Putamen (tissue), 1 donor: ENCODE measurements around the gene CWC27.

Experiments
- DNase-seq: peaks from one replicate; pipeline ENCODE4 v3.0.0-alpha.2; 2016; ENCODE audit warnings: low spot score

Gene CWC27

DNA sequence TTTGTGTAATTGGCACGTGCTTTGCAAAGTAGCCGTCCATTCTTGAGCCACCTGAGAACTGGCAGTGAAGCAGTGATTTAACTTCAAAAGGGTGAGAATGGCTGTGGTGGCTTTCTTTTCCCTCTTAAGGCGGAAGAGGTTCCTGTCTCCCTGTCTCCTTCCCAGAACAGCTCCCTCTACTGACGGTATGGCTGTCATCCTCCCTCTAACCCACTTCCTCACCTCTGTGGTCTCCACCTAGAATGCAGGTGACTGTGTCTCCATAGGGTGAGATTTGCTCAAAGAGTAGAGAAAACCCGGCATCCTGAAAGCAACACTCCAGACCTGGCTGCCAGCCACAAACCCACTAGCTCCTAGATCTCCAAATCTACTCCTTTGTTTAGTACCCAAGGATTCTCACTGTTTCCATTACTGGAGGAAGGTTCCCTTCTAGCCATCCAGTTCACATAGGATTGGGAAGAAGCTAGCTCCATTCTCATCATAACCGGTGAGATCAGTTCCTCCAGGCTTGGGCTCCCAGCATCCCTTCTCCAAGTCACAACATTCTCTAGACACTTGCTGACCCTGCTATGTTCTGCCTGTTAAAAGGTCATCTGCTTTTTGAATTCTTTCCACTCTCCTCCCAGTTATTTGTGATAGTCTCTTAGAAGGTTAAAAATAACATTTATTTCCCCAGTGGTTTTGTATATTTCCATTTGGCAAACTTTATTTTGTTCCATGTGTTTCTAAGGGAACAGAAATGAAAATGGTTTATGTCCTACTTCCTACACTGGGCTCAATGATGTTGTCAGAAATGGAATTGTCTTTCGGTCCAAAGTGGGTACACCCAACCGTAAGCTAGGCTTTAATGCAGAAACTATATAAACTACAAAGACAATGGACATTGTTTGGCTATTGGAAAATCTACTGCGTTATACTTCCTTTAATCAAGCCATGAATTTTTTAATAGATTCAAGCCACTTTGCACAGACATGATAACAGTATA lies 269.4 kb downstream of the CWC27 start:
- DNase-seq: no peak

- no peak for DNase-seq
Measured at GRCh38 chr5:65041296-65042158, 272.8 kb downstream of the CWC27 start.

DNA sequence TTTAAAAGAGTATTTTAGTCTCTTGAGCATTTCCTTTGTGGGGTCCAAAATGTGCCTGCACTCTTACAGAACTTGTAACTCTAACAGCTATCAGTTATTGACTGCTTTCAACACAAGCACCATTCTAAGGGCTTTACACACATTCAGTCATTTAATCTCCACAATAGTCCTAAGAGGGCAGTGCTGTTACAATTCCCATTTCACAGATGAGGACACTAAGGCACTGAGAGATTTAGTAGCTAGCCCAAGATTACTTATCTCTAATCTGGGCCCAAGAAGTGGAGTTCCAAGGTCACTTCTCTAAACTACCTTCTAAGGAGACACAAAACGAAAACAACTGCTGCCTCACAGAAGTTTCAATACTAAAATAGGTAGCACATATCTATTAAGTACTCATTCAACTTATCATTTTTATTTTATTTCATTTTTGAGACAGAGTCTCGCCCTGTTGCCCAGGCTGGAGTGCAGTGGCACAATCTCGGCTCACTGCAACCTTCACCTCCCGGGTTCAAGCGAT lies 275.2 kb downstream of the CWC27 start:
- DNase-seq: no peak

DNA sequence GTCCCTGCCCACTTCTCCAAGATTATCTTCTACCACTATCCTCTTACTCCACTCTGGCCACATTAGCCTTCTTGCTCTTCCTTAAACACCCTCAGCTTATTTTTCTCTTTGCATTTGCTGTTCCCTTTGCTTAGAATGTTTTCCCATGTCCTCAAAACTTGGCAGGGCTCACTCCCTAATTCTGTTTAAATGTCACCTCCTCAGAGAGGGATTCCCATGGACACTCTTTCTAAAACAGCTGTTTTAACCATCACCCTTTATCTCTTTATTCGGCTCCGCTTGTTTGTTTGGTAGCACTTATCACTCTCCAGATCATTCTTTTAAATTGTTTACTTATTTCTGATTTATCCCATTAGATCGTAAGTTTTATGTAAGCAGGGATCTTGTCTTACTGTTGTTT lies 278.5 kb downstream of the CWC27 start:
- DNase-seq: no peak

GRCh38 chr5:65047948-65048690 lies 279.4 kb downstream of the CWC27 start:
- DNase-seq: no peak

GRCh38 chr5:65050140-65050539 lies 281.4 kb downstream of the CWC27 start:
- no peak for DNase-seq

- no peak for DNase-seq
Measured at GRCh38 chr5:65050826-65051498, 282.2 kb downstream of the CWC27 start.

DNA sequence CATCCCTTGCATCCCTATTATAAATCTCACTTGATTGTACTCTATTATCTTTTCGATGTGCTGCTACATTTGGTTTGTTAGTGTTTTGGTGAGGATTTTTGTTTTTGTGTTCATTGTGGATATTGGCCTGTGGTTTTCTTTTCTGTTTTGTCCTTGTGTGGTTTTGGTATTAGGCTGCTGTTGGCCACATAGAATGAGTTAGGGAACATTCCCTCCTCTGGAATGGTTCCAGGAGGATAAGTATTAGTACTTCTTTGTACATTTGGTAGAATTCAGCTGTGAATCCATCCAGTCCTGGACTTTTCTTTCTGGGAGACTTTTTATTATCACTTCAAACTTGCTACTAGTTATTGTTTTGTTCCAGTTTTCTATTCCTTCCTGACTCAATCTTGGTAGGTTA lies 287.2 kb downstream of the CWC27 start:
- DNase-seq: no peak

DNA sequence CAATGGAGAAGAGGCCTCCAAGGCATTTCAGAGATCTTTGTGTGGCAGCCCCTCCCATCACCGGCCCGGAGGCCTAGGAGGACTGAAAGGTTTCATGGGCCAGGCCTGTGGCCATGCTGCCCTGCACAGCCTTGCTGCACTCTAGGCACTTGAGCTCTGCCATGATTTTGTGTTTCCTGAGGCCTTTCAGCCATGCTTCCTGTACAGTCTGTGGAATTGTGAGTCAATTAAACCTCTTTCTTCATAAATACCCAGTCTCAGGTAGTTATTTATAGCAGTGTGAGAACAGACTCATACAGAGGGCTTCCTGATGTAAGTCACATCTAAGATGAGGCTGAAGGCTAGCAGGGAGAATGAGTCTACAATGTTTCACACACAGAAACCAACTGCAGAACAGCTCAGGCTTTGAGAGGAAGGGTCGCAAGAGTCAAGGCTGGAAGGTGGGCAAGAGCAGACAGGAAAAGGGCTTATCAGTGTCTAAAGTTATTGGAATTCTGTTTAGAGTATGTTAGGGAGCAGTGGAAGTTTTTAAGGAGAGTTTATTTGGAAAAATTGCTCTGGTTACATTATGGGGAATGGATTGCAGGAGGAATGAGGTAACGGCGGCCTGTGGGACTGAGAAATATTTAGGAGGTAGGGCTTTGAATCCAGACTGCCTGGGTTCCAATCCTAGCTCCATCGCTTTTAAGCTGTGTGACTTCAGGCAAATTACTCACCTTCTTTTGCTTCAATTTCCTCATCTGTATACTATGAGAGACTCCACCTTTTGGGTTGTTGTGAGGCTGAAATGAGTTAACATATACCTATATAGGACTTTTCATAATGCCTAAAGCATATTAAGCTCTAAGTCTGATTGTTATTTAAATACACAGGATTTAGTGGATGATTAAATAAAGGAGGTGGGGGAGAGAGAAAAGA lies 291.2 kb downstream of the CWC27 start:
- no peak for DNase-seq

- DNase-seq: no peak
Measured at GRCh38 chr5:65061250-65061973, 292.7 kb downstream of the CWC27 start.

- no peak for DNase-seq
Measured at GRCh38 chr5:65061974-65062353, 293.2 kb downstream of the CWC27 start.

GRCh38 chr5:65062469-65063083 lies 293.8 kb downstream of the CWC27 start:
- no peak for DNase-seq

- DNase-seq: no peak
Measured at GRCh38 chr5:65065001-65065511, 296.3 kb downstream of the CWC27 start.

GRCh38 chr5:65066387-65067146 lies 297.8 kb downstream of the CWC27 start:
- no peak for DNase-seq

- DNase-seq: no peak
Measured at GRCh38 chr5:65067147-65067506, 298.4 kb downstream of the CWC27 start.
